Tibial artery (tissue), 4 donors: Measurements from ENCODE around the gene FOXJ1.

Experiments
- DNase-seq, 2 donors: peaks; one replicate each; pipeline ENCODE4 v3.0.0-alpha.2; 2019
- H3K27ac ChIP-seq, 2 donors: fragments of 200-600 bp; sonication (generic) in 1 of 2; 1 replicate in 1 of 2; 2 replicates in 1 of 2; pipeline ENCODE4 v1.5.1; 2018 to 2019; ENCODE audit warnings: mild to moderate bottlenecking in 1 of 2
- H3K27me3 ChIP-seq, 2 donors: fragments of 200-600 bp; sonication (generic) in 1 of 2; one replicate each; pipeline versions ENCODE4 v1.5.1 to v1.6.0; 2016 to 2019
- H3K36me3 ChIP-seq, 3 donors: fragments of 200-600 bp; sonication (generic) in 2 of 3; one replicate each; pipeline ENCODE4 v1.5.1; 2016 to 2019; ENCODE audit warnings: mild to moderate bottlenecking in 2 of 3
- H3K4me1 ChIP-seq, 4 donors: fragments of 200-600 bp; sonication (generic) in 2 of 4; 1 replicate in 3 of 4; 2 replicates in 1 of 4; pipeline ENCODE4 v1.5.1; 2016 to 2019
- H3K4me3 ChIP-seq, 2 donors: fragments of 200-600 bp; sonication (generic) in 1 of 2; 1 replicate in 1 of 2; 2 replicates in 1 of 2; pipeline ENCODE4 v1.5.1; 2018 to 2019; ENCODE audit warnings: mild to moderate bottlenecking in 2 of 2
- H3K9me3 ChIP-seq, 3 donors: fragments of 200-600 bp; sonication (generic) in 1 of 3; one replicate each; pipeline ENCODE4 v1.5.1; 2016 to 2019
- CTCF ChIP-seq, 2 experiments: fragments of 200-600 bp in 1 of 2; fragments of 450-650 bp in 1 of 2; IDR thresholded peaks; one replicate each; pipeline ENCODE4 v1.5.1; 2017 to 2019; ENCODE audit warnings: antibody characterized with exemption in 2 of 2, mild to moderate bottlenecking in 1 of 2, moderate library complexity in 1 of 2
- intact Hi-C: fragments of 100-400 bp; cut with DNase I; formaldehyde crosslinking; loops from one replicate; pipeline ENCODE4 v1.15.0; 2023; ENCODE audit warnings: low total_unique reads

FOXJ1 gene

GRCh38 chr17:76125922-76126321, 15.1 kb downstream of the FOXJ1 start:
- DNase-seq, result no peak
- Histone ChIP-seq H3K27ac (no peak overlapping the region), H3K27me3 (peaks cover 0 to 37% of the 10 kb centered on the region in 2 donors), H3K4me3 (no peak overlapping the region), H3K9me3 (no peaks in the 10 kb centered on the region), H3K4me1 (peaks cover 0 to 11% (median 10%) of the 10 kb centered on the region in 4 donors), H3K36me3 (no peaks in the 10 kb centered on the region)
- TF ChIP-seq CTCF (IDR thresholded peaks at IDR 0.05), result no peak
- intact Hi-C loops, result no loop called here

- Histone ChIP-seq H3K27me3 (peaks cover 0 to 36% of the 10 kb centered on the region in 2 donors), H3K36me3 (no peaks in the 10 kb centered on the region), H3K9me3 (no peaks in the 10 kb centered on the region), H3K27ac (no peak overlapping the region), H3K4me3 (no peak overlapping the region), H3K4me1 (peaks cover 0 to 11% (median 10%) of the 10 kb centered on the region in 4 donors)
- TF ChIP-seq CTCF (IDR thresholded peaks at IDR 0.05), result no peak
- DNase-seq, result no peak
- intact Hi-C loops, result no loop called here
Observed at GRCh38 chr17:76125391-76125675, 15.7 kb downstream of the FOXJ1 start.

- no peak for DNase-seq
- intact Hi-C loops, result no loop called here
- H3K36me3 ChIP-seq, result no peaks in the 10 kb centered on the region
- TF ChIP-seq CTCF (IDR thresholded peaks at IDR 0.05), result no peak
- no peak overlapping the region for H3K4me3 ChIP-seq
- H3K4me1 ChIP-seq, result peaks cover 0 to 11% (median 10%) of the 10 kb centered on the region in 4 donors
- H3K27me3 ChIP-seq, result peaks cover 0 to 36% of the 10 kb centered on the region in 2 donors
- no peaks in the 10 kb centered on the region for H3K9me3 ChIP-seq
- H3K27ac ChIP-seq, result no peak overlapping the region
Observed at GRCh38 chr17:76124582-76125390, 16.3 kb downstream of the FOXJ1 start.

GRCh38 chr17:76123749-76124581, 17.1 kb downstream of the FOXJ1 start:
- no peak for DNase-seq
- H3K27ac ChIP-seq, result no peak overlapping the region
- no peak overlapping the region for H3K4me3 ChIP-seq
- no peaks in the 10 kb centered on the region for H3K36me3 ChIP-seq
- H3K27me3 ChIP-seq, result peaks cover 0 to 41% of the 10 kb centered on the region in 2 donors
- intact Hi-C loops, result no loop called here
- H3K4me1 ChIP-seq, result peaks cover 0 to 11% (median 10%) of the 10 kb centered on the region in 4 donors
- no peaks in the 10 kb centered on the region for H3K9me3 ChIP-seq
- TF ChIP-seq CTCF (IDR thresholded peaks at IDR 0.05), result no peak

- TF ChIP-seq CTCF (IDR thresholded peaks at IDR 0.05), result no peak
- no peak overlapping the region for H3K27ac ChIP-seq
- no peak overlapping the region for H3K4me3 ChIP-seq
- no peaks in the 10 kb centered on the region for H3K36me3 ChIP-seq
- H3K4me1 ChIP-seq, result peaks cover 0 to 11% (median 10%) of the 10 kb centered on the region in 4 donors
- DNase-seq, result no peak
- intact Hi-C loops, result no loop called here
- peaks cover 0 to 37% of the 10 kb centered on the region in 2 donors for H3K27me3 ChIP-seq
- no peaks in the 10 kb centered on the region for H3K9me3 ChIP-seq
Observed at GRCh38 chr17:76123191-76123499, 17.9 kb downstream of the FOXJ1 start.
